Gastroesophageal sphincter (tissue), 4 donors: ENCODE data around the gene SPG7. TPM values are rescaled to one million over a fixed set of nuclear protein-coding genes. Genes with fewer than 3 reads are reported as not detected.

ENCODE experiments used
- ATAC-seq: fragments of 150-250 bp; one replicate; pipeline ENCODE4 v1.9.1; 2016; ENCODE audit warnings: mild to moderate bottlenecking, moderate library complexity
- H3K27ac ChIP-seq, 4 donors: fragments of 200-600 bp; sonication (generic) in 3 of 4; 1 replicate in 3 of 4; 2 replicates in 1 of 4; pipeline ENCODE4 v1.5.1; 2016 to 2019
- H3K27me3 ChIP-seq: fragments of 200-600 bp; sonication (generic); one replicate; pipeline ENCODE4 v1.5.1; 2019
- H3K36me3 ChIP-seq, 2 donors: fragments of 200-600 bp; sonication (generic); one replicate each; pipeline ENCODE4 v1.5.1; 2019; ENCODE audit warnings: control low read depth in 1 of 2
- H3K4me1 ChIP-seq, 3 donors: fragments of 200-600 bp; sonication (generic); 1 replicate in 2 of 3; 2 replicates in 1 of 3; pipeline ENCODE4 v1.5.1; 2016 to 2019; ENCODE audit warnings: control low read depth in 2 of 3
- H3K4me3 ChIP-seq, 2 donors: fragments of 200-600 bp; sonication (generic); one replicate each; pipeline ENCODE4 v1.5.1; 2019; ENCODE audit warnings: mild to moderate bottlenecking in 1 of 2, moderate library complexity in 1 of 2
- H3K9me3 ChIP-seq, 3 donors: fragments of 200-600 bp; sonication (generic); one replicate each; pipeline ENCODE4 v1.5.1; 2017 to 2019; ENCODE audit warnings: control low read depth in 2 of 3
- CTCF ChIP-seq, 4 experiments: fragments of 200-600 bp in 2 of 4; fragments of 450-650 bp in 2 of 4; sonication (generic) in 1 of 4; IDR thresholded peaks; one replicate each; pipeline ENCODE4 v1.5.1; 2017 to 2019; ENCODE audit warnings: antibody characterized with exemption in 4 of 4, mild to moderate bottlenecking in 2 of 4, moderate library complexity in 2 of 4
- EP300 ChIP-seq: sonication (generic); formaldehyde crosslinking; IDR thresholded peaks from one replicate; pipeline ENCODE4 v1.6.1; 2017; ENCODE audit warnings: antibody characterized with exemption, mild to moderate bottlenecking
- POLR2A ChIP-seq, 2 donors: fragments of 450-650 bp; IDR thresholded peaks; one replicate each; pipeline ENCODE4 v1.6.1; 2017; ENCODE audit warnings: antibody characterized with exemption in 2 of 2, mild to moderate bottlenecking in 2 of 2, moderate library complexity in 1 of 2
- POLR2AphosphoS5 ChIP-seq: sonication (generic); formaldehyde crosslinking; IDR thresholded peaks from one replicate; pipeline ENCODE4 v1.6.1; 2017; ENCODE audit warnings: antibody characterized with exemption
- WGBS, 2 donors: methylation state at CpG; one replicate each; pipeline ENCODE4 v1.1.5; 2018; ENCODE audit warnings: low coverage in 1 of 2; 5-methylcytosine and 5-hydroxymethylcytosine counted together
- total RNA-seq, 4 donors: library from RNA; depleted of rRNA; stranded (reverse); fragments of >200 nt; gene quantifications; one replicate each; pipeline ENCODE4 v1.1.0, GENCODE V29; 2016

SPG7 gene
- total RNA-seq, 4 donors from 2014 or later, result 80.9 to 160 (median 98.2) TPM

- no peaks in the 10 kb centered on the region for H3K27me3 ChIP-seq
- H3K27ac ChIP-seq, result no peak overlapping the region
- H3K36me3 ChIP-seq, result peaks cover 0 to 91% of the 10 kb centered on the region in 2 donors
- no peaks in the 10 kb centered on the region for H3K9me3 ChIP-seq
- WGBS, 2 donors, result 83 to 92% methylated on average over 6 to 17 of the region's 17 CpGs
- TF ChIP-seq EP300 (no peak), POLR2A (IDR thresholded peaks at IDR 0.05) (no peak), POLR2AphosphoS5 (no peak), CTCF (IDR thresholded peaks at IDR 0.05) (no peak)
- peaks cover 0 to 4% (median 0%) of the 10 kb centered on the region in 3 donors for H3K4me1 ChIP-seq
- no peak for ATAC-seq
- H3K4me3 ChIP-seq, result no peak overlapping the region
These were observed 39.1 kb downstream of the SPG7 start for GRCh38 chr16:89547291-89547690.

GRCh38 chr16:89547860-89548259 lies 39.7 kb downstream of the SPG7 start:
- TF ChIP-seq POLR2A (IDR thresholded peaks at IDR 0.05) (no peak), EP300 (no peak), POLR2AphosphoS5 (no peak), CTCF (IDR thresholded peaks at IDR 0.05) (no peak)
- Histone ChIP-seq H3K27me3 (no peaks in the 10 kb centered on the region), H3K36me3 (peaks cover 0 to 92% of the 10 kb centered on the region in 2 donors), H3K4me3 (no peak overlapping the region), H3K4me1 (no peaks in the 10 kb centered on the region), H3K27ac (no peak overlapping the region), H3K9me3 (no peaks in the 10 kb centered on the region)
- 92 to 97% methylated on average over 7 to 18 of the region's 20 CpGs for WGBS, 2 donors
- ATAC-seq, result no peak

- H3K27ac ChIP-seq, result no peak overlapping the region
- no peaks in the 10 kb centered on the region for H3K27me3 ChIP-seq
- H3K4me1 ChIP-seq, result no peaks in the 10 kb centered on the region
- H3K4me3 ChIP-seq, result no peak overlapping the region
- peaks cover 0 to 99% of the 10 kb centered on the region in 2 donors for H3K36me3 ChIP-seq
- WGBS, 2 donors, result 84 to 90% methylated on average over 11 to 12 of the region's 28 CpGs
- no peaks in the 10 kb centered on the region for H3K9me3 ChIP-seq
- ATAC-seq, result no peak
- TF ChIP-seq POLR2A (IDR thresholded peaks at IDR 0.05), result no peak
- no peak for TF ChIP-seq POLR2AphosphoS5
These were observed 40.3 kb downstream of the SPG7 start for GRCh38 chr16:89548344-89549006.

GRCh38 chr16:89549007-89549700 lies 41.0 kb downstream of the SPG7 start:
- peaks cover 0 to 100% of the 10 kb centered on the region in 2 donors for H3K36me3 ChIP-seq
- no peaks in the 10 kb centered on the region for H3K9me3 ChIP-seq
- H3K4me3 ChIP-seq, result no peak overlapping the region
- ATAC-seq, result no peak
- 82 to 91% methylated on average over 5 to 6 of the region's 10 CpGs for WGBS, 2 donors
- H3K27me3 ChIP-seq, result no peaks in the 10 kb centered on the region
- H3K4me1 ChIP-seq, result no peaks in the 10 kb centered on the region
- no peak overlapping the region for H3K27ac ChIP-seq
- no peak for TF ChIP-seq CTCF (IDR thresholded peaks at IDR 0.05)
- TF ChIP-seq POLR2A (IDR thresholded peaks at IDR 0.05), result no peak
- no peak for TF ChIP-seq EP300
- TF ChIP-seq POLR2AphosphoS5, result no peak

GRCh38 chr16:89550421-89551007 lies 42.3 kb downstream of the SPG7 start:
- no peak overlapping the region for H3K4me3 ChIP-seq
- no peak for ATAC-seq
- TF ChIP-seq EP300 (no peak), CTCF (IDR thresholded peaks at IDR 0.05) (no peak), POLR2A (IDR thresholded peaks at IDR 0.05) (no peak), POLR2AphosphoS5 (no peak)
- no peaks in the 10 kb centered on the region for H3K4me1 ChIP-seq
- H3K27me3 ChIP-seq, result no peaks in the 10 kb centered on the region
- H3K9me3 ChIP-seq, result no peaks in the 10 kb centered on the region
- H3K36me3 ChIP-seq, result peaks cover 0 to 100% of the 10 kb centered on the region in 2 donors
- WGBS, 2 donors, result 85% methylated on average over 4 to 8 of the region's 22 CpGs
- no peak overlapping the region for H3K27ac ChIP-seq
